ENCODE data around the gene THEM4.
"Not testable (repeated sequence)": the region's sequence is repeated elsewhere in the genome, so short reads cannot be mapped to it uniquely, and the experiment has no call there.

Gene THEM4

DNA sequence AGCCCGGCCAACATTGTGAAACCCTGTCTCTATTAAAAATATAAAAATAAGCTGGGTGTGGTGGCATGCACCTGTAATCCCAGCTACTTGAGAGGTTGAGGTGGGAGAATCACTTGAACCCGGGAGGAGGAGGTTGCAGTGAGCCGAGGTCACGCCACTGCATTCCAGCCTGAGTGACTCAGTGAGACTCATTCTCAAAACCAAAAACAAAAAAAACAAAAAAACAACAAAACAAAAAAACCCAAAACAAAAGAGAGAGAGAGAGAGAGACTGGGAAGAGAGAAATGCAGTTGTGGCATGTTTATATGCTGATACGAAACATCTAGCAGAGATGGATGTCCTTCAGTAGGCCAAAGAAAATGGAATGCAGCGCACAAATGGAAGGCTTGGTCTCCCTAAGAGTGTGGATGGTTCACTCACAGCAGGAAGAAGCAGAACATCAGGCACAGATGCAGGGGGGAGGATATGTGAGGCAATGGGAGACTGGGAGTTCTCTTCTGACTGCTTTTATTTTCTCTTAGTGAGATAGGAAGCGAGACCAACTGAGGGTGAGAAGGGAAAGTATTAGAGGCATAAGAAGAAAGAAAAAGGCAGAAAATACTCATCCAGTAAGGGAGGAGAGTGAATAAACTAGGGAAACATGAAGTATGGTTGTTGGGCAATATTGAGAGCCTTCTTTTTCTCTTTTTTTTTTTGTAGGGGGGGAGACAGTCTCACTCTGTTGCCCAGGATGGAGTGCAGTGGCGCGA lies 16.0 kb downstream of the THEM4 start:
- H3K4me1 ChIP-seq (ENCODE audit: control insufficient read depth in 1 of 2, insufficient read depth in 2 of 2, low read length in 2 of 2) = peaks cover 6 to 16% of the 10 kb centered on the region in 2 donors
- H3K36me3 ChIP-seq (ENCODE audit: control insufficient read depth in 1 of 2, insufficient read depth in 2 of 2, low read length in 2 of 2) = peaks cover 4 to 15% of the 10 kb centered on the region in 2 donors

DNA sequence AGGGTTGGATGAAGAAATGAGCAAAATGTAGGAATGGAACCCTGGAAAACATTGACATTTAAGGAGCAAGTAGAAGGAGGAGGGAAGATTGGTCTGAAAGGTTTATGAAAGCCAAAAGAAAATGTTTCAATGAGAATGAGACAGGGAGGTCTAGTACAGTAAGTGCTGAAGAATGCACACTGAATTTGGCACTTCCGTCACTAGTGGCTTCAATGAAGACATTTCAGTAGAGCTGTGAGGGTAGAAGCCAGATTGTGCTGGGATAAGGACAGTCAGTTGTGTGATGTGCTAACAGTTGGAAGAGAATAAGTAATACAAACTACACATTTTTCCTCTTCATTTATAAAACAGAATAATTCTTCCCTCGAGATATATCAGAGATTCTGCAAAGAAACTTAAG lies 17.1 kb downstream of the THEM4 start:
- Histone ChIP-seq H3K4me1 (ENCODE audit: control insufficient read depth in 1 of 2, insufficient read depth in 2 of 2, low read length in 2 of 2) (peaks cover 4% of the 10 kb centered on the region in 2 donors), H3K36me3 (ENCODE audit: control insufficient read depth in 1 of 2, insufficient read depth in 2 of 2, low read length in 2 of 2) (peaks cover 4 to 20% of the 10 kb centered on the region in 2 donors), H3K4me3 (ENCODE audit: low read depth in 1 of 2, low read length in 2 of 2) (no peak overlapping the region), H3K9me3 (ENCODE audit: control insufficient read depth in 1 of 2, low read length in 2 of 2) (no peaks in the 10 kb centered on the region), H3K9ac (ENCODE audit: low read depth in 1 of 2, low read length in 2 of 2) (no peak overlapping the region), H3K27me3 (ENCODE audit: control insufficient read depth in 1 of 2, insufficient read depth in 2 of 2, low read length in 2 of 2) (no peaks in the 10 kb centered on the region), H3K27ac (ENCODE audit: low read depth, low read length) (no peak overlapping the region)

More for the DNA sequence above, 16.0 kb downstream of the THEM4 start:
- Histone ChIP-seq H3K9me3 (ENCODE audit: control insufficient read depth in 1 of 2, low read length in 2 of 2) (no peaks in the 10 kb centered on the region), H3K27me3 (ENCODE audit: control insufficient read depth in 1 of 2, insufficient read depth in 2 of 2, low read length in 2 of 2) (no peaks in the 10 kb centered on the region), H3K27ac (ENCODE audit: low read depth, low read length) (no peak overlapping the region), H3K4me3 (ENCODE audit: low read depth in 1 of 2, low read length in 2 of 2) (no peak overlapping the region), H3K9ac (ENCODE audit: low read depth in 1 of 2, low read length in 2 of 2) (no peak overlapping the region)

DNA sequence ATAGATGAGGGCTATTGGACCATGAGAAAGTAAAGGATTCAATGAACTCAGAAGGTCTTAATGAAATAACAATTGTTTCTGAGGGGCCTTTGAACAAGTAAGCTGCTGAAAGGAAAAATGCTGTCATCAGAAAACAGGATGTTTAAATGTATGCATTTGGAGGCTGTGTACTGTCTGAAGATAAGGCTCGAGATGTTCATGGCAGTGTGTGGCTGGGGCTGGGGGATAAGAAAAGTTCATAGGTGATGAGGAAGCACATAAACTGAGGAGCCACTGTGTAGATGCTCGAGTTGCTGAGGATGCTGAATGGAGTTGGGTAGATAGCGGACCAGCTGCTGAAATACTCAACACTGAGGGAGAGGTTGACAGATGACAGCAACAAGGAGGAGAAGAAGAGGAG lies 17.8 kb downstream of the THEM4 start:
- Histone ChIP-seq H3K4me1 (ENCODE audit: control insufficient read depth in 1 of 2, insufficient read depth in 2 of 2, low read length in 2 of 2) (no peaks in the 10 kb centered on the region), H3K27me3 (ENCODE audit: control insufficient read depth in 1 of 2, insufficient read depth in 2 of 2, low read length in 2 of 2) (no peaks in the 10 kb centered on the region), H3K27ac (ENCODE audit: low read depth, low read length) (no peak overlapping the region), H3K4me3 (ENCODE audit: low read depth in 1 of 2, low read length in 2 of 2) (no peak overlapping the region), H3K9me3 (ENCODE audit: control insufficient read depth in 1 of 2, low read length in 2 of 2) (peaks cover 0 to 4% of the 10 kb centered on the region in 2 donors), H3K36me3 (ENCODE audit: control insufficient read depth in 1 of 2, insufficient read depth in 2 of 2, low read length in 2 of 2) (peaks cover 4 to 20% of the 10 kb centered on the region in 2 donors), H3K9ac (ENCODE audit: low read depth in 1 of 2, low read length in 2 of 2) (no peak overlapping the region)

DNA sequence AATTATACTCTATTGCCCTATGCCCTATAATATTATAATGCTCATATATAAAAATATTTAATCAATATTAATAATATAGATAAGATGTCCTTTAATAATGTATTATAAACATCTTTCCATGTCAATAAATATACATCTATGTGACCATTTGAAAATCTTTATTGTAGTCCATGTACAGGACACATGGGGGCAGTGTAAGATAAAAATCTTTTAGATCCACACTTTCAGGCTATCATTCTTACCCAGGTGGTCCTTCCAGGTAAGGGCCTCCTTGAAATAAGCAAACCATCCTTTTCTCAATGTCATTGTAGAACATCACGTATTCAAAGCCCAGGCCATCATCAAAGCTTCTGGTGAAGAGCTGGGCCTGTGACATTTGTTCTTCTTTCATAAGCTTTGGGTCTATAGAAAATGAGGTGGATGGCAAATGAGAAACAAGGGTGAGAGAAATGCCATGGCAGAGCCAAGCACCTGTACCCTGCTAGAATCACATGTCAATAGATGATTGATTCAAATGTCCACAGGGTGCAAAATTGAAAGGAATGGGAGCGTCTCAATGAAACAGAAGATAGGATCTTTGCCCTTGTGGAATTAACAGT lies 20.2 kb downstream of the THEM4 start:
- Histone ChIP-seq H3K9ac (ENCODE audit: low read depth in 1 of 2, low read length in 2 of 2) (no peak overlapping the region), H3K9me3 (ENCODE audit: control insufficient read depth in 1 of 2, low read length in 2 of 2) (peaks cover 0 to 4% of the 10 kb centered on the region in 2 donors), H3K36me3 (ENCODE audit: control insufficient read depth in 1 of 2, insufficient read depth in 2 of 2, low read length in 2 of 2) (peaks cover 0 to 22% of the 10 kb centered on the region in 2 donors), H3K4me1 (ENCODE audit: control insufficient read depth in 1 of 2, insufficient read depth in 2 of 2, low read length in 2 of 2) (no peaks in the 10 kb centered on the region), H3K27me3 (ENCODE audit: control insufficient read depth in 1 of 2, insufficient read depth in 2 of 2, low read length in 2 of 2) (no peaks in the 10 kb centered on the region), H3K4me3 (ENCODE audit: low read depth in 1 of 2, low read length in 2 of 2) (no peak overlapping the region), H3K27ac (ENCODE audit: low read depth, low read length) (no peak overlapping the region)

DNA sequence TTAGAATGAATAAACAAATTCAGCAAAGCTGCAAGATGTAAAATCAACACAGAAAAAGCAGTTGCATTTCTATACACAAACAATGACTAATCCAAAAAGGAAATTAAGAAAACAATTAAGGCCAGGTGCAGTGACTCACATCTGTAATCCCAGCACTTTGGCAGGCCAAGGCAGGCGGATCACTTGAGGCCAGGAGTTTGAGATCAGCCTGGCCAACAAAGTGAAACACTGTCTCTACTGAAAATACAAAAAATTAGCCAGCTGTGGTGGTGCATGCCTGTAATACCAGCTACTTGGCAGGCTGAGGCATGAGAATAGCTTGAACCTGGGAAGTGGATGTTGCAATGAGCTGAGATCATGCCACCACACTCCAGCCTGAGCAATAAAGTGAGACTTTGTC lies 22.3 kb downstream of the THEM4 start:
- no peak overlapping the region for H3K4me3 ChIP-seq (ENCODE audit: low read depth in 1 of 2, low read length in 2 of 2)
- peaks cover 0 to 19% of the 10 kb centered on the region in 2 donors for H3K36me3 ChIP-seq (ENCODE audit: control insufficient read depth in 1 of 2, insufficient read depth in 2 of 2, low read length in 2 of 2)
- H3K27ac ChIP-seq (ENCODE audit: low read depth, low read length) = no peak overlapping the region
- peaks cover 0 to 4% of the 10 kb centered on the region in 2 donors for H3K9me3 ChIP-seq (ENCODE audit: control insufficient read depth in 1 of 2, low read length in 2 of 2)
- no peaks in the 10 kb centered on the region for H3K27me3 ChIP-seq (ENCODE audit: control insufficient read depth in 1 of 2, insufficient read depth in 2 of 2, low read length in 2 of 2)
- no peak overlapping the region for H3K9ac ChIP-seq (ENCODE audit: low read depth in 1 of 2, low read length in 2 of 2)
- H3K4me1 ChIP-seq (ENCODE audit: control insufficient read depth in 1 of 2, insufficient read depth in 2 of 2, low read length in 2 of 2) = no peaks in the 10 kb centered on the region

DNA sequence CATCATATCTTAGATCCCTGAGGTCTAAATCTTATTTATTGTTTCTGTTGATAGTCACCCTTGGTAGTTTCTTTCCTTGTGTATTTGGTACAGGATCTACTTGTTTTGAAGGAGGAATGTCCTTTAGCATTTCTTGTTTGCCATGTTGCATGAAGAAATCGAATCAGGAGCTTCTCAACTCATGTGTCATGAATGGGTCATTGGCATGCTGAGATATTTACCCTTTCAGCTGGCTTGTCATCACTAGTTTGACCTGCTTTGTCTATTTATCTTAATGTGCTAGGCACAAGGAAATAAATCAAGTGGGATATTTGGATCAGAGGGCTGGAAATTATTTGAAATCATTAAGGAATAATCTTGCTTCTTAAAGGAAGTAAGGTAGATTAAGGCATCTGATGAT lies 23.8 kb downstream of the THEM4 start:
- Histone ChIP-seq H3K4me3 (ENCODE audit: low read depth in 1 of 2, low read length in 2 of 2) (no peak overlapping the region), H3K27ac (ENCODE audit: low read depth, low read length) (no peak overlapping the region), H3K36me3 (ENCODE audit: control insufficient read depth in 1 of 2, insufficient read depth in 2 of 2, low read length in 2 of 2) (peaks cover 0 to 14% of the 10 kb centered on the region in 2 donors), H3K9ac (ENCODE audit: low read depth in 1 of 2, low read length in 2 of 2) (no peak overlapping the region), H3K9me3 (ENCODE audit: control insufficient read depth in 1 of 2, low read length in 2 of 2) (peaks cover 0 to 4% of the 10 kb centered on the region in 2 donors), H3K27me3 (ENCODE audit: control insufficient read depth in 1 of 2, insufficient read depth in 2 of 2, low read length in 2 of 2) (no peaks in the 10 kb centered on the region), H3K4me1 (ENCODE audit: control insufficient read depth in 1 of 2, insufficient read depth in 2 of 2, low read length in 2 of 2) (no peaks in the 10 kb centered on the region)

DNA sequence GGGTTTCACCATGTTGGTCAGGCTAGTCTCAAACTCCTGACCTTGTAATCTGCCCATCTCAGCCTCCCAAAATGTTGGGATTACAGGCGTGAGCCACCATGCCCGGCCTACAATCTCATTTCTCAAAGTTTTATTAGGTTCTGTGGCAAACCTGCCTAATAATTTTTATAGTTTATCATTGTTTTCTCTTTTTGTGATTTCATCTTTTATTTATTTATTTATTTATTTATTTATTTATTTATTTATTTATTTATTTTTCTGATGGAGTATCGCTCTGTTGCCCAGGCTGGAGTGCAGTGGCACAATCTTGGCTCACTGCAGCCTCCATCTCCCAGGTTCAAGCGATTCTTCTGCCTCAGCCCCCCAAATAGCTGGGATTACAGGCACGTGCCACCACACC lies 24.4 kb downstream of the THEM4 start:
- not testable (repeated sequence) for H3K9me3 ChIP-seq (ENCODE audit: control insufficient read depth in 1 of 2, low read length in 2 of 2); H3K27ac ChIP-seq (ENCODE audit: low read depth, low read length); H3K27me3 ChIP-seq (ENCODE audit: control insufficient read depth in 1 of 2, insufficient read depth in 2 of 2, low read length in 2 of 2); H3K9ac ChIP-seq (ENCODE audit: low read depth in 1 of 2, low read length in 2 of 2); H3K4me3 ChIP-seq (ENCODE audit: low read depth in 1 of 2, low read length in 2 of 2); H3K4me1 ChIP-seq (ENCODE audit: control insufficient read depth in 1 of 2, insufficient read depth in 2 of 2, low read length in 2 of 2)
- peaks cover 0 to 13% of the 10 kb centered on the region in 2 donors for H3K36me3 ChIP-seq (ENCODE audit: control insufficient read depth in 1 of 2, insufficient read depth in 2 of 2, low read length in 2 of 2)

DNA sequence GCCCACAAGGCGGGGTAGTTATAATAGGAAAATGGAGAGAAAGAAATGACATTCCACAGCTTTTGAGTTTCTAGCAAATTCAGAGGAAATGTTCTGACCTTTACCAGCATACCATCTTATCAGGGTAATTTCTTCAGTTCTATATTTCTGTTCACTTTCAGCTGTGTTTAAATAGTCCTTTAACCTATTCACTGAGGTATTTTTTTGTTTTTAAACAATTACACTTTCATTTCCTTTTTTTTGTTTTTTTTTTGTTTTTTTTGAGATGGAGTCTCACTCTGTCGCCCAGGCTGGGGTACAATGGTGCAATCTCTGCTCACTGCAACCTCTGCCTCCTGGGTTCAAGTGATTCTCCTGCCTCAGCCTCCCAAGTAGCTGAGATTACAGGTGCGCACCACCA lies 24.9 kb downstream of the THEM4 start:
- not testable (repeated sequence) for H3K9ac ChIP-seq (ENCODE audit: low read depth in 1 of 2, low read length in 2 of 2); H3K27me3 ChIP-seq (ENCODE audit: control insufficient read depth in 1 of 2, insufficient read depth in 2 of 2, low read length in 2 of 2); H3K4me3 ChIP-seq (ENCODE audit: low read depth in 1 of 2, low read length in 2 of 2); H3K27ac ChIP-seq (ENCODE audit: low read depth, low read length); H3K4me1 ChIP-seq (ENCODE audit: control insufficient read depth in 1 of 2, insufficient read depth in 2 of 2, low read length in 2 of 2); H3K9me3 ChIP-seq (ENCODE audit: control insufficient read depth in 1 of 2, low read length in 2 of 2)
- peaks cover 0 to 13% of the 10 kb centered on the region in 2 donors for H3K36me3 ChIP-seq (ENCODE audit: control insufficient read depth in 1 of 2, insufficient read depth in 2 of 2, low read length in 2 of 2)

DNA sequence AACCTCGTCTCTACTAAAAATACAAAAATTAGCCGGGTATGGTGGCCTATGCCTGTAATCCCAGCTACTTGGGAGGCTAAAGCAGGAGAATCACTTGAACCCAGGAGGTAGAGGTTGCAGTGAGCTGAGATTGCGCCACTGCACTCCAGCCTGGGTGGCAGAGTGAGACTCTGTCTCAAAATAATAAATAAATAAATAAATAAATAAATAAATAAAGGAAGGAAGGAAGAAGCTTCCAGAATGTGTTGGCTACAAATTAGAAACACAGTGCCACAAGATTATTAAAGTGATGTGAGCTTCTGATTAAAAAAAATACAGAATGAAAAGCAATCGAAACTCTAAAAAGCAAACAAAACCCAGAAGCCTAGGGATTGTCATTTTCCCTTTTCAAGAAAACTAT lies 25.4 kb downstream of the THEM4 start:
- not testable (repeated sequence) for H3K9ac ChIP-seq (ENCODE audit: low read depth in 1 of 2, low read length in 2 of 2); H3K9me3 ChIP-seq (ENCODE audit: control insufficient read depth in 1 of 2, low read length in 2 of 2); H3K4me3 ChIP-seq (ENCODE audit: low read depth in 1 of 2, low read length in 2 of 2); H3K27me3 ChIP-seq (ENCODE audit: control insufficient read depth in 1 of 2, insufficient read depth in 2 of 2, low read length in 2 of 2); H3K4me1 ChIP-seq (ENCODE audit: control insufficient read depth in 1 of 2, insufficient read depth in 2 of 2, low read length in 2 of 2); H3K27ac ChIP-seq (ENCODE audit: low read depth, low read length)
- peaks cover 0 to 13% of the 10 kb centered on the region in 2 donors for H3K36me3 ChIP-seq (ENCODE audit: control insufficient read depth in 1 of 2, insufficient read depth in 2 of 2, low read length in 2 of 2)

DNA sequence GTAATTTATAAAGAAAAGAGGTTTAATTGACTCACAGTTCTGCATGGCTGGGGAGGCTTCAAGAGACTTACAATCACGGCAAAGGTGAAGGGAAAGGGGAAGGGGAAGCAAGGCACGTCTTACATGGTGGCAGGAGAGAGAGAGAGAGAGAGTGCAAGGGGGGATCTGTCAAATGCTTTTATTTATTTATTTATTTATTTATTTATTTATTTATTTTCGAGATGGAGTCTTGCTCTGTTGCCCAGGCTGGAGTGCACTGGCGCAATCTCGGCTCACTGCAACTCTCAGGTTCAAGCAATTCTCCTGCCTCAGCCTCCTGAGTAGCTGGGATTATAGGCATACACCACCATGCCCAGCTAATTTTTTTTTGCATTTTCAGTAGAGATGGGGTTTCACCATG lies 26.4 kb downstream of the THEM4 start:
- H3K27ac ChIP-seq (ENCODE audit: low read depth, low read length); H3K4me3 ChIP-seq (ENCODE audit: low read depth in 1 of 2, low read length in 2 of 2); H3K9me3 ChIP-seq (ENCODE audit: control insufficient read depth in 1 of 2, low read length in 2 of 2); H3K9ac ChIP-seq (ENCODE audit: low read depth in 1 of 2, low read length in 2 of 2); H3K4me1 ChIP-seq (ENCODE audit: control insufficient read depth in 1 of 2, insufficient read depth in 2 of 2, low read length in 2 of 2); H3K27me3 ChIP-seq (ENCODE audit: control insufficient read depth in 1 of 2, insufficient read depth in 2 of 2, low read length in 2 of 2): not testable (repeated sequence)
- H3K36me3 ChIP-seq (ENCODE audit: control insufficient read depth in 1 of 2, insufficient read depth in 2 of 2, low read length in 2 of 2) = peaks cover 0 to 10% of the 10 kb centered on the region in 2 donors
